ENCODE results near the gene RALGAPA2. TPM values are rescaled to one million over a fixed set of nuclear protein-coding genes. Genes with fewer than 3 reads are reported as not detected.

Gene RALGAPA2
- total RNA-seq, 1 donor = 6.2 TPM

DNA sequence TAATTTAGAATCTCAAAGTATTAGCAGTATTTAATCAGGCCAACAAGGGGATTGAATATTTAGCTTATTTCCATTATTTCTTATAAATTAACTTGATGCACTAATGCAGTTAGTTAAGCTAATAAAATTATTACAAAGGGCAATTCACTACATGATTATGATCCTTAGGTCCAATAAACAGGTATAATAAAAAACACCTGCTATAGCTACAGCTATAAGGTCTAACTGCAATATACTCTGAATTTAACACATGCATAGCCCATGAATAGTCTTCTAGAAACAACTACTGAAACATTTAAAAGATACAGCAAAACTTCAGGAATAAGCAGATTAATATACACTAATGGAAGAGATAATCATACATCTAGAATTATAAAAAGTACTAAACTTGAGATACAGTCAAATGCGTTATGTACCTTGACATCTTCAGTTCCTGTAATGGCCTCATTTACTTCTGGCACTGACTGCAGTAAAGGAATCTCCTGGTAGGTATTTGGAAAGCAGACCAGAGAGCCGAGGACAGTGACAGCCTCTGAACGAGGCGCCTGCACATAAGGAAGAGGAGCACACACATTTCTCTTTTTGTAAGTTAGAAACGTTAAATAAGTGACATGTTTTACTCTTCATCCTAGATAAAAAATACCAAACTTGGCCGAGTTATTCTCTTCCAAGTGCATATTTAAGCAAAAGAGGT, 176.1 kb downstream of the RALGAPA2 start:
- no peak overlapping the region for H3K4me3 ChIP-seq (ENCODE audit: insufficient read depth, low read length)
- no peaks in the 10 kb centered on the region for H3K36me3 ChIP-seq (ENCODE audit: insufficient read depth, low read length)
- H3K4me1 ChIP-seq (ENCODE audit: insufficient read depth, low read length) = no peaks in the 10 kb centered on the region
- no peak for DNase-seq (ENCODE audit: insufficient read length, low spot score, missing footprints)
- TF ChIP-seq, protein P1, sequence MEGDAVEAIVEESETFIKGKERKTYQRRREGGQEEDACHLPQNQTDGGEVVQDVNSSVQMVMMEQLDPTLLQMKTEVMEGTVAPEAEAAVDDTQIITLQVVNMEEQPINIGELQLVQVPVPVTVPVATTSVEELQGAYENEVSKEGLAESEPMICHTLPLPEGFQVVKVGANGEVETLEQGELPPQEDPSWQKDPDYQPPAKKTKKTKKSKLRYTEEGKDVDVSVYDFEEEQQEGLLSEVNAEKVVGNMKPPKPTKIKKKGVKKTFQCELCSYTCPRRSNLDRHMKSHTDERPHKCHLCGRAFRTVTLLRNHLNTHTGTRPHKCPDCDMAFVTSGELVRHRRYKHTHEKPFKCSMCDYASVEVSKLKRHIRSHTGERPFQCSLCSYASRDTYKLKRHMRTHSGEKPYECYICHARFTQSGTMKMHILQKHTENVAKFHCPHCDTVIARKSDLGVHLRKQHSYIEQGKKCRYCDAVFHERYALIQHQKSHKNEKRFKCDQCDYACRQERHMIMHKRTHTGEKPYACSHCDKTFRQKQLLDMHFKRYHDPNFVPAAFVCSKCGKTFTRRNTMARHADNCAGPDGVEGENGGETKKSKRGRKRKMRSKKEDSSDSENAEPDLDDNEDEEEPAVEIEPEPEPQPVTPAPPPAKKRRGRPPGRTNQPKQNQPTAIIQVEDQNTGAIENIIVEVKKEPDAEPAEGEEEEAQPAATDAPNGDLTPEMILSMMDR (IDR thresholded peaks at IDR 0.05; ENCODE audit: extremely low read depth, low read depth, low read length) = no peak
- H2AFZ ChIP-seq (ENCODE audit: low read length) = no peak overlapping the region
- H3K27ac ChIP-seq (ENCODE audit: low read depth, low read length) = no peak overlapping the region
- H3K4me2 ChIP-seq (ENCODE audit: insufficient read depth, low read length) = no peak overlapping the region
- H4K20me1 ChIP-seq (ENCODE audit: insufficient read depth, low read length) = no peaks in the 10 kb centered on the region
- no peaks in the 10 kb centered on the region for H3K27me3 ChIP-seq (ENCODE audit: insufficient read depth, low read length)
- H3K79me2 ChIP-seq (ENCODE audit: insufficient read depth, low read length) = no peaks in the 10 kb centered on the region
- H3K9me3 ChIP-seq (ENCODE audit: low read depth, low read length) = no peaks in the 10 kb centered on the region

DNA sequence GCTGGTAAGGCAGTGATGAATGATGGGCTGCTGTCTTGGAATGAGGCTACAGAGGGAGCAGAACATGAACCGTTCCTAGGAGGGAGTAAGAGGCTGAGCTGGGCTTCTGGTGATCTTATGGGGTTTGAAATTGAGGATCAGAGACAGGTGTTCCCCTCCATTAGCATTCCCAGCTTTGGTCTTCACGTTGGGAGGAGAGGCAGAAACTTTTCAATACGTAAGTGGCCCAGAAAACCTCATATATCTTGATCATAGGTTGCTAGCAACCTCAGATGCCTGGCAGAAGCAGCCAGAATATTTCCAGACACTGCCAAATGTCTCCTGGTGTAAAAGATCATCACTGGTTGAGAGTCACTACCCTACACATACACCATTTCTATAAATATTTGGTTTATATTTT, 177.4 kb downstream of the RALGAPA2 start:
- H3K27me3 ChIP-seq (ENCODE audit: insufficient read depth, low read length) = no peaks in the 10 kb centered on the region
- TF ChIP-seq, protein P1 (IDR thresholded peaks at IDR 0.05; ENCODE audit: extremely low read depth, low read depth, low read length) = no peak
- H3K4me1 ChIP-seq (ENCODE audit: insufficient read depth, low read length) = no peaks in the 10 kb centered on the region
- no peak for DNase-seq (ENCODE audit: insufficient read length, low spot score, missing footprints)
- no peak overlapping the region for H2AFZ ChIP-seq (ENCODE audit: low read length)
- no peaks in the 10 kb centered on the region for H3K9me3 ChIP-seq (ENCODE audit: low read depth, low read length)
- no peak overlapping the region for H3K4me2 ChIP-seq (ENCODE audit: insufficient read depth, low read length)
- no peaks in the 10 kb centered on the region for H3K79me2 ChIP-seq (ENCODE audit: insufficient read depth, low read length)
- no peak overlapping the region for H3K27ac ChIP-seq (ENCODE audit: low read depth, low read length)
- H4K20me1 ChIP-seq (ENCODE audit: insufficient read depth, low read length) = no peaks in the 10 kb centered on the region
- H3K36me3 ChIP-seq (ENCODE audit: insufficient read depth, low read length) = no peaks in the 10 kb centered on the region
- no peak overlapping the region for H3K4me3 ChIP-seq (ENCODE audit: insufficient read depth, low read length)

DNA sequence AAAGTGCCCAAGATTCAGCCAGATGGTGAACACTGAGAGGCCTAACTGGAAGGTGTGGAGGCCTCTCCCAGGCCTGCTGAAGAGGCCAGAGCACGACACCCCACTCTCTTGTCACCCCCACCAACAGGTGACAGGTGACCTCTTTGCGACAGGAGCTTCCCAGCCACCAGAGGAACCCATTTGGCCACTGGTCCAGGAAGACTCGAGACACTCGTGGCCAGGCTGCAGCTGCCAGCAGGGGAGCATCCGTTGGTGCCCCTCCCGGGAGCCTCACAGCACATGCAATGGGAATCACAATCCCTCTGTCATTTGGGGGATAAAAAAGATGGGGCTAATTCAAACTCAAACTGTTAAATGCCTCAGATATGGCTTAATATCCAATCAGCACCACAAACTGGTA, 181.2 kb downstream of the RALGAPA2 start:
- H3K4me1 ChIP-seq (ENCODE audit: insufficient read depth, low read length) = no peaks in the 10 kb centered on the region
- TF ChIP-seq, protein P1 (IDR thresholded peaks at IDR 0.05; ENCODE audit: extremely low read depth, low read depth, low read length) = no peak
- no peak overlapping the region for H2AFZ ChIP-seq (ENCODE audit: low read length)
- H3K4me2 ChIP-seq (ENCODE audit: insufficient read depth, low read length) = no peak overlapping the region
- H3K4me3 ChIP-seq (ENCODE audit: insufficient read depth, low read length) = no peak overlapping the region
- no peak overlapping the region for H3K27ac ChIP-seq (ENCODE audit: low read depth, low read length)
- H4K20me1 ChIP-seq (ENCODE audit: insufficient read depth, low read length) = no peaks in the 10 kb centered on the region
- H3K79me2 ChIP-seq (ENCODE audit: insufficient read depth, low read length) = no peaks in the 10 kb centered on the region
- no peaks in the 10 kb centered on the region for H3K9me3 ChIP-seq (ENCODE audit: low read depth, low read length)
- no peaks in the 10 kb centered on the region for H3K27me3 ChIP-seq (ENCODE audit: insufficient read depth, low read length)
- DNase-seq (ENCODE audit: insufficient read length, low spot score, missing footprints) = no peak
- no peaks in the 10 kb centered on the region for H3K36me3 ChIP-seq (ENCODE audit: insufficient read depth, low read length)

DNA sequence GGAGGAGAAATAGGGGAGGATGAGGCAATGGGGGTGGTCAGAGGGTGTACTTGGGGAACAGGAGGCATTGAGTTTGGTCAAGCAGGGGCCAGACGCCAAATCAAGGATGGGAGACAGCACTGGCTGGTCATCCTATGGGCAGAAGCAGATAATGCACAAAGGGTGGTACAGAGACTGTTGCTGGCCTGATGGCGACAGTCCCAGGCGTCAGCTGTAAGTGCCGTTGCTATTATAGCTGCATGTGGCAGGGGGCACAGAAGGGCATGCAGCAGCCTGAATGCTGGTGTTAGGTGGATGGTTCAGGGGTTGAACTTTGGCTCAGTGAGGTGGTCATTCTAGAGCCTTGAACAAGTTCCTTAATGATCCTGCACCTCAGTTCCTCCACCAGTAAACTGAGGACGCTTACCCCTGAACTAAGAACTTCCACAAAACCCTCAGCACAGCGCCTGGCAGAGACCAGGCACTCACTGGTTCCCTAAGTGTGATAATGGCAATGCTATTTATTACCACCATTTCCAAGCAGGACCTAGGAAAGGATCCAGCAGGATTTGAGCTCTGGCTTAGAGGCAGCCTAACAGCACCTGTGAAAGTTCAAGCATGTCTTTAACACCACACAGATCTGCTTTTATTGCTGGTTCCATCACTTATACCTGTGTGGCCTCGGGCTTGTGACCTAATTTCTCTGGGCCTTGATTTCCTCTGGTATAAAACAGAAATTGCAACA, 181.9 kb downstream of the RALGAPA2 start:
- no peaks in the 10 kb centered on the region for H3K27me3 ChIP-seq (ENCODE audit: insufficient read depth, low read length)
- H3K79me2 ChIP-seq (ENCODE audit: insufficient read depth, low read length) = no peaks in the 10 kb centered on the region
- H2AFZ ChIP-seq (ENCODE audit: low read length) = no peak overlapping the region
- H3K9me3 ChIP-seq (ENCODE audit: low read depth, low read length) = no peaks in the 10 kb centered on the region
- no peaks in the 10 kb centered on the region for H4K20me1 ChIP-seq (ENCODE audit: insufficient read depth, low read length)
- H3K36me3 ChIP-seq (ENCODE audit: insufficient read depth, low read length) = no peaks in the 10 kb centered on the region
- no peak overlapping the region for H3K27ac ChIP-seq (ENCODE audit: low read depth, low read length)
- H3K4me1 ChIP-seq (ENCODE audit: insufficient read depth, low read length) = no peaks in the 10 kb centered on the region
- H3K4me3 ChIP-seq (ENCODE audit: insufficient read depth, low read length) = no peak overlapping the region
- no peak for DNase-seq (ENCODE audit: insufficient read length, low spot score, missing footprints)
- TF ChIP-seq, protein P1 (IDR thresholded peaks at IDR 0.05; ENCODE audit: extremely low read depth, low read depth, low read length) = no peak
- H3K4me2 ChIP-seq (ENCODE audit: insufficient read depth, low read length) = no peak overlapping the region

Data from osteoblast (primary cell).